DOHH2 (cell line): Measurements from ENCODE around the gene TULP1.

ENCODE experiments used
- H3F3A ChIP-seq: fragments of 200-600 bp; sonication (generic), shearing (Covaris generic); 2 replicates; pipeline ENCODE4 v1.6.0; 2016; ENCODE audit warnings: antibody characterized with exemption, mild to moderate bottlenecking; ENCODE audit not compliant: control insufficient read depth, insufficient read depth
- H3K27ac ChIP-seq: fragments of 200-600 bp; sonication (generic); 2 replicates; pipeline ENCODE4 v1.5.1; 2014; ENCODE audit warnings: low read depth, mild to moderate bottlenecking, low read length, moderate library complexity
- H3K27me3 ChIP-seq: fragments of 200-600 bp; sonication (generic); 2 replicates; pipeline ENCODE4 v1.6.1; 2014; ENCODE audit warnings: mild to moderate bottlenecking, low read length, mixed read lengths; ENCODE audit not compliant: control insufficient read depth
- H3K36me3 ChIP-seq: fragments of 200-600 bp; sonication (generic); 2 replicates; pipeline ENCODE4 v1.6.1; 2014; ENCODE audit warnings: mild to moderate bottlenecking, low read length, moderate library complexity, mixed read lengths; ENCODE audit not compliant: control insufficient read depth
- H3K4me1 ChIP-seq: fragments of 200-600 bp; sonication (generic); 2 replicates; pipeline ENCODE4 v1.6.1; 2014; ENCODE audit warnings: mild to moderate bottlenecking, low read length, mixed read lengths; ENCODE audit not compliant: control insufficient read depth
- H3K4me2 ChIP-seq: fragments of 200-600 bp; sonication (generic); 2 replicates; pipeline ENCODE4 v1.6.0; 2014; ENCODE audit warnings: mild to moderate bottlenecking, low read length, moderate library complexity
- H3K4me3 ChIP-seq: fragments of 200-600 bp; sonication (generic); 2 replicates; pipeline ENCODE4 v1.5.1; 2014; ENCODE audit warnings: mild to moderate bottlenecking, low read length, mixed read lengths
- H3K79me2 ChIP-seq: fragments of 200-600 bp; sonication (generic); 2 replicates; pipeline ENCODE4 v1.6.1; 2014; ENCODE audit warnings: mild to moderate bottlenecking, low read length, mixed read lengths; ENCODE audit not compliant: control insufficient read depth
- H3K9me2 ChIP-seq: fragments of 200-600 bp; sonication (generic); replicated peaks from 2 replicates; pipeline ENCODE4 v1.6.1; 2014; ENCODE audit warnings: mild to moderate bottlenecking, low read length, mixed read lengths; ENCODE audit not compliant: control insufficient read depth
- H3K9me3 ChIP-seq: fragments of 200-600 bp; sonication (generic); 2 replicates; pipeline ENCODE4 v1.6.1; 2014; ENCODE audit warnings: antibody characterized with exemption, low read length, mixed read lengths; ENCODE audit not compliant: control insufficient read depth, insufficient read depth
- H4K20me1 ChIP-seq: fragments of 200-600 bp; sonication (generic); 2 replicates; pipeline ENCODE4 v1.6.0; 2014; ENCODE audit warnings: low read depth, mild to moderate bottlenecking, antibody characterized with exemption, low read length, moderate library complexity; ENCODE audit not compliant: control insufficient read depth, insufficient read depth
- EZH2phosphoT487 ChIP-seq: fragments of 200-600 bp; sonication (generic); IDR thresholded peaks from 2 replicates; pipeline ENCODE4 v1.6.1; 2017; ENCODE audit warnings: borderline replicate concordance, mild to moderate bottlenecking, antibody characterized with exemption, low read length, moderate library complexity, mixed read lengths
- TF ChIP-seq, protein P1 (sequence below): fragments of 200-600 bp; sonication (generic); IDR thresholded peaks from one replicate; pipeline ENCODE4 v1.5.1; 2014; ENCODE audit warnings: antibody characterized with exemption, mild to moderate bottlenecking, low read depth, low read length; ENCODE audit not compliant: poor library complexity, severe bottlenecking

Gene TULP1

DNA sequence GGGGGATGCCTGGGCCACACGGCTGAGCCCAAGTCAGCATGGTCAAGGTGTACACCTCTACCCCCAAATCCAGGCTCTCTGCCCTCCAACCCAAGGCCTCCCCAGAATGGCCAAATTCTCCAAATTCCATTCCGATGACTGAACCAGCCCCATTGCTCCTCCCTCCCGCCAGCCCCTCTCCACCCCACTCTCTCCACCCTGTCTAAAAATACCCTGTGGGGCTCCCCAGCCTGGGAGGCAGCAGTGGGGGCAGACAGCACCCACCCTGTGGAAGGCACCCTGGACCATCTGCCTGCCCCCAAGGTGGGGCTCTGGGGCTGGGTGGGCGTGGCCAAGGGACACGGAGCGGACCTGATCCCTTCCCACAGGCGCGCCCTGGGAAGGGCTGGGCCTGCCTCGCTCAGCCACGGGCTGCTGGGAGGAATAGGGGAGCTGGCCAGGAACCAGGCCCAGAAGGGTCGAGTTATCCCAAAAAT is 27.3 kb downstream of the TULP1 start:
- Histone ChIP-seq H3F3A (no peaks in the 10 kb centered on the region), H3K9me2 (no peaks in the 10 kb centered on the region), H3K4me1 (no peaks in the 10 kb centered on the region), H3K79me2 (no peaks in the 10 kb centered on the region), H3K4me3 (no peak overlapping the region), H3K27me3 (peaks cover 51% of the 10 kb centered on the region), H3K36me3 (no peaks in the 10 kb centered on the region), H3K27ac (no peak overlapping the region), H3K4me2 (no peak overlapping the region), H3K9me3 (no peaks in the 10 kb centered on the region), H4K20me1 (no peaks in the 10 kb centered on the region)
- TF ChIP-seq, protein P1, sequence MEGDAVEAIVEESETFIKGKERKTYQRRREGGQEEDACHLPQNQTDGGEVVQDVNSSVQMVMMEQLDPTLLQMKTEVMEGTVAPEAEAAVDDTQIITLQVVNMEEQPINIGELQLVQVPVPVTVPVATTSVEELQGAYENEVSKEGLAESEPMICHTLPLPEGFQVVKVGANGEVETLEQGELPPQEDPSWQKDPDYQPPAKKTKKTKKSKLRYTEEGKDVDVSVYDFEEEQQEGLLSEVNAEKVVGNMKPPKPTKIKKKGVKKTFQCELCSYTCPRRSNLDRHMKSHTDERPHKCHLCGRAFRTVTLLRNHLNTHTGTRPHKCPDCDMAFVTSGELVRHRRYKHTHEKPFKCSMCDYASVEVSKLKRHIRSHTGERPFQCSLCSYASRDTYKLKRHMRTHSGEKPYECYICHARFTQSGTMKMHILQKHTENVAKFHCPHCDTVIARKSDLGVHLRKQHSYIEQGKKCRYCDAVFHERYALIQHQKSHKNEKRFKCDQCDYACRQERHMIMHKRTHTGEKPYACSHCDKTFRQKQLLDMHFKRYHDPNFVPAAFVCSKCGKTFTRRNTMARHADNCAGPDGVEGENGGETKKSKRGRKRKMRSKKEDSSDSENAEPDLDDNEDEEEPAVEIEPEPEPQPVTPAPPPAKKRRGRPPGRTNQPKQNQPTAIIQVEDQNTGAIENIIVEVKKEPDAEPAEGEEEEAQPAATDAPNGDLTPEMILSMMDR = no peak
- no peak for TF ChIP-seq EZH2phosphoT487

DNA sequence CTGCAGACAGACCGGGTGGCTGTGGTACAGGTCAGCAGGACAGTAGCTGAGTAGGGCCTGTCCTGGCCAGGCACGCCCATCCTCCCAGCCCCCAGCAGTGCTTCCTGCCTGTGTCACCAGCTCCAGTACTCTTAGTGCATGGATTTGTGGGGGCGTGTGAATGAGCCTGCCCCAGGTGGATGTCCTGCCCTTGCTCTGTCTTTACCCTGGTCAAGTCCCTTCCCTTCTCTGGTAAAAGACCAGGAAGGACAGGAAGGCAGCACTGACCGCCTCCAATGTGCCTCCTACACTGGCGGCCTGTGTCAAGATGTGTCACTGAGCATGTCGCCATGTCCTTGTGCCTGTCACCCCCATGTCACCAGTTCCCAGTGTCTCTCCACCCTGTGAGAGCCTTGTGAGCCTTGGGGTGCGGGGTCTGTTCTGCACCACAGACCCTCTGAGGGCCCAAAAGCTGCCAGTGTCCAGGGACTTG is 27.7 kb downstream of the TULP1 start:
- no peaks in the 10 kb centered on the region for H3K9me3 ChIP-seq
- no peak overlapping the region for H3K4me3 ChIP-seq
- H3F3A ChIP-seq = no peaks in the 10 kb centered on the region
- no peaks in the 10 kb centered on the region for H3K4me1 ChIP-seq
- H3K27me3 ChIP-seq = peaks cover 46% of the 10 kb centered on the region
- H3K9me2 ChIP-seq = no peaks in the 10 kb centered on the region
- TF ChIP-seq, protein P1 = no peak
- no peak for TF ChIP-seq EZH2phosphoT487
- no peak overlapping the region for H3K4me2 ChIP-seq
- H3K27ac ChIP-seq = no peak overlapping the region
- no peaks in the 10 kb centered on the region for H3K79me2 ChIP-seq
- H3K36me3 ChIP-seq = no peaks in the 10 kb centered on the region
- H4K20me1 ChIP-seq = no peaks in the 10 kb centered on the region

DNA sequence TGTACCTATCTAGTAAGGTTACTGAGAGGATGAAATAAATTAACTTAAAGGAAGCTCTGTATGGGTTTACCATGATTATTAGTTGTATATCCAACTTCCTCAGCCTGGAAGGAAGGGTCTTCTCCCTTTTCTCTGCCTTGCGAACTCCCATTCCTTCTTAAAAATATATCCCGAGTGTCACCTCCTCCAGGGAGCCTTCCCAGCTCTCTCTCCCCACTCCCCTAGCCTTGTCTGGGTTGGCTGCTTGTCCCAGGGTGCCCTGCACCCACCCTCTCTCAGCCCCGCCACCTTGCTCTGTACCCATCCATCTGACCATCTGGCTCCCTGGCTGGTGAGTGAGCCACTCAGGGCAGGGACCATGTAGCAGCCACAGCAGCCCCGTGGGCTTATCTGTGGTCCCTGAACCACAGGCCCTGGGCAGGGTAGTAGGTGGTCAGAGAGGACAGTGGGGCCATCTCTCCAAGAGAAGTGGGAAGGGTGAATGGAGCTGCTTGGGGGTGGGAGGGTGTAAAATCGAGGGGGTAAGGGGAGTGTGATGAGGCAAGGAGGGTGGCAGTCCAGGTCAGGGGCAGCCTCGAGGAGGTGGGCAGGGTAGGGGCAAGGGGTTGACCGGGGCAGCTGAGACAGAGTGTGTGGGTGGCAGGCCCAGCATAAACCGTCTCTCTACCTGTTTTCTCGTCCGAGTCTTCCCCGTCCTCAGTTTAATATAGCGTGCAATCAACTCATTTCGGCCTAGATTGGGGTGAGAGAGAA is 28.6 kb downstream of the TULP1 start:
- Histone ChIP-seq H3F3A (no peaks in the 10 kb centered on the region), H3K79me2 (no peaks in the 10 kb centered on the region), H3K4me1 (no peaks in the 10 kb centered on the region), H3K9me2 (no peaks in the 10 kb centered on the region), H3K27ac (no peak overlapping the region), H3K4me2 (no peak overlapping the region), H3K4me3 (no peak overlapping the region), H3K27me3 (peaks cover 49% of the 10 kb centered on the region), H3K36me3 (no peaks in the 10 kb centered on the region), H4K20me1 (no peaks in the 10 kb centered on the region), H3K9me3 (no peaks in the 10 kb centered on the region)
- TF ChIP-seq EZH2phosphoT487 = no peak
- TF ChIP-seq, protein P1 = no peak
